ENCODE results near the gene TLR4. TPM values are rescaled to one million over a fixed set of nuclear protein-coding genes. Genes with fewer than 3 reads are reported as not detected.
A peak's percentile ranks its signal among the peaks of the same experiment; 100 is the strongest.

The TLR4 gene
- total and polyA plus RNA-seq, 2 experiments from 2014 or later: 5.1 to 11.9 TPM

DNA sequence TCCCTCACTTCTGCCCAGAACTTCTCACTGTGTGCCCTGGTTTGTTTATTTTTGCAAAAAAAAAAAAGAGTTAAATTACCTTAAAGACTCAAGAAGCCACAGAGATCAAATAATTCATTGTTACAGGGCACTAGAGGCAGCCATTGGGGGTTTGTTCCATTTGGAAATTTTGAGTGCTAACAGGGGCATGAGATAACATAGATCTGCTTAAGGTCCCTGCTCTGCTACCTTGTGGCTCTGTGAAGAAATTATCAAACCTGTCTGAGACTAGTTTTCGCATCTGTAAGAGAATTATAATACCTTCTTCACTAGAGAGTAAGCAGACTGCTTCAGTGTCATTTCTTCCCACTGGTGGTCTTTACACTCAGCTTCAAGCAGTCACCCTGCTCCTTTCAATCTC lies 394 bp downstream of the TLR4 start:
- in situ Hi-C loops (cut with MboI): no loop called here
- H3K4me1 ChIP-seq (ENCODE audit: insufficient read depth): peaks cover 24% of the 10 kb centered on the region
- H3F3A ChIP-seq (ENCODE audit: insufficient read depth): peaks cover 22% of the 10 kb centered on the region
- peak overlapping the region; percentile 82 for H3K9ac ChIP-seq
- peak overlapping the region; percentile 70 for H3K4me3 ChIP-seq
- no peaks in the 10 kb centered on the region for H3K79me2 ChIP-seq (ENCODE audit: insufficient read depth)
- H3K9me3 ChIP-seq (ENCODE audit: low read depth): no peaks in the 10 kb centered on the region
- H2AFZ ChIP-seq: peak overlapping the region; percentile 82
- H3K36me3 ChIP-seq (ENCODE audit: low read depth): peaks cover 4% of the 10 kb centered on the region; the same call in 1 of the 2 replicates
- H4K20me1 ChIP-seq (ENCODE audit: insufficient read depth): no peaks in the 10 kb centered on the region
- H3K27ac ChIP-seq: peak overlapping the region; percentile 85
- WGBS, 2 experiments (ENCODE audit: low coverage in 1 of 2, low lambda C conversion rate in 2 of 2, missing lambda C conversion rate in 2 of 2): 86 to 93% methylated on average over 1 of the region's 1 CpG
- no peaks in the 10 kb centered on the region for H3K27me3 ChIP-seq (replicated peaks; ENCODE audit: insufficient read depth)
- no peak for DNase-seq
- H3K9me2 ChIP-seq (ENCODE audit: insufficient read depth): no peaks in the 10 kb centered on the region
- H3K4me2 ChIP-seq (ENCODE audit: unreplicated experiment): peak overlapping the region; percentile 86
- TF ChIP-seq EZH2 (IDR thresholded peaks at IDR 0.05; ENCODE audit: insufficient read depth, poor library complexity, severe bottlenecking) (no peak), EZH2phosphoT487 (IDR thresholded peaks at IDR 0.05; ENCODE audit: insufficient read depth, low read depth) (no peak)

DNA sequence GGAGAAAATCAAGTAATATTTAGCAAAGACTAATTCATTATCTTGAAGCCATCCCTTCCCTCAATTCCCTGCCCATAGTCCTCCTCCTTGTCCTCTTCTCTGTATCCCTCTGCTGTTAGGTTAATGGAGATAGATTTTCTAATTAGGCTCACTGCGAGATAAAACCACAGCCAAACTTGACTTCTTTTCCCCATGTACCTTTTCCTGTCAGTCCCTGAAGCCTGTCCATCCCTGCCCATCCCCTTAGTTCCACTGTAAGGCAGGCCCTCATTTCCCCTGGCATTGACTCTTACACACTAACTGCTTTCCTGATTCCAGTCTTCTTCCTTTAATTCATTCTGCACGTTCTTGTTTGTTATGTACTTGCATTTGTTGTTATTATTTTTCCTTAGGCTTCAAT lies 1.2 kb downstream of the TLR4 start:
- Histone ChIP-seq H3K9ac (peak overlapping the region; percentile 82), H3K36me3 (ENCODE audit: low read depth) (peaks cover 4% of the 10 kb centered on the region; the same call in 1 of the 2 replicates), H3K27me3 (replicated peaks; ENCODE audit: insufficient read depth) (no peaks in the 10 kb centered on the region), H2AFZ (0 out of 2 replicates have a peak overlapping the region, but pooled peaks have one; percentile 82), H3K9me3 (ENCODE audit: low read depth) (no peaks in the 10 kb centered on the region), H3K4me2 (ENCODE audit: unreplicated experiment) (peak overlapping the region; percentile 86), H3K79me2 (ENCODE audit: insufficient read depth) (no peaks in the 10 kb centered on the region), H3K4me1 (ENCODE audit: insufficient read depth) (peaks cover 24% of the 10 kb centered on the region), H4K20me1 (ENCODE audit: insufficient read depth) (no peaks in the 10 kb centered on the region), H3F3A (ENCODE audit: insufficient read depth) (peaks cover 22% of the 10 kb centered on the region), H3K9me2 (ENCODE audit: insufficient read depth) (no peaks in the 10 kb centered on the region), H3K27ac (peak overlapping the region; percentile 85; the same call in 1 of the 2 replicates), H3K4me3 (peak overlapping the region; percentile 70)
- in situ Hi-C loops (cut with MboI): no loop called here
- 93 to 95% methylated on average over 2 of the region's 2 CpGs for WGBS, 2 experiments (ENCODE audit: low coverage in 1 of 2, low lambda C conversion rate in 2 of 2, missing lambda C conversion rate in 2 of 2)
- no peak for DNase-seq
- TF ChIP-seq EZH2phosphoT487 (IDR thresholded peaks at IDR 0.05; ENCODE audit: insufficient read depth, low read depth): no peak
- no peak for TF ChIP-seq EZH2 (IDR thresholded peaks at IDR 0.05; ENCODE audit: insufficient read depth, poor library complexity, severe bottlenecking)

DNA sequence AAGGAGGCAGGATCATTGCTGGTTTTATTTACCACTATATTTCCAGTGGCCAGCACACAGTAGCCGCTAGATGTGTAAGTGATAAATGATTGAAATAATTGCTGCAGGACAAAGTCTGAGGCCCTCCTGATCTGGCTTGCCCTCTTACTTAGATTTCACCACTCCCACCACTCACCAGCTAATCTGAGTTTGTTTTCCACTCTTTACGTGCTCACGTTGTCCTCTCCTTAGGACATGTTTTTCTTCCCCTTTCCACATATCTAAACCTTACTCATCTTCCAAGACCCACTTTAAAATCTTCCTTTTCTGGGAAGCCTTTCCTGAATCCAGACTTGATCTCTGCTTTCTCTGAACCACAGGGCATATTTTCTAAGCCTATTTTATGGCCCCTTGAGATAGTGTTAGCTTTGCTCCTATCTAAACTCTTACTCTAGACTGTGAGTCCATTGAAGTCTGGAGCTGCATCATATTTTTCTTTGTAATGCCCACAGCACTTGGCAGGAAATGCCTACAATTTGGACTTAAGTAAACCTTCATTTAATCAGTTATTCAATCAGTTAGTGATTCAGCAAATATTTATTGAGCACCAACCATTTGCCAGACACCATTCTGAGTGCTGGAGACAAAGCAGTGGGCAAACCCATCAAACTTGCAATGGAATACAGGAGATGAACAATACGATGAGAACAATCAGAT lies 2.4 kb downstream of the TLR4 start:
- peak overlapping the region; percentile 38; the same call in 1 of the 2 replicates for H3K4me3 ChIP-seq
- H3K27me3 ChIP-seq (replicated peaks; ENCODE audit: insufficient read depth): no peaks in the 10 kb centered on the region
- WGBS, 2 experiments (ENCODE audit: low coverage in 1 of 2, low lambda C conversion rate in 2 of 2, missing lambda C conversion rate in 2 of 2): 91 to 92% methylated on average over 4 of the region's 4 CpGs
- H3K4me2 ChIP-seq (ENCODE audit: unreplicated experiment): peak overlapping the region; percentile 61
- in situ Hi-C loops (cut with MboI): no loop called here
- H3K9ac ChIP-seq: no peak overlapping the region
- H3F3A ChIP-seq (ENCODE audit: insufficient read depth): peaks cover 22% of the 10 kb centered on the region
- no peaks in the 10 kb centered on the region for H3K9me2 ChIP-seq (ENCODE audit: insufficient read depth)
- H4K20me1 ChIP-seq (ENCODE audit: insufficient read depth): no peaks in the 10 kb centered on the region
- TF ChIP-seq EZH2 (IDR thresholded peaks at IDR 0.05; ENCODE audit: insufficient read depth, poor library complexity, severe bottlenecking): no peak
- no peak for TF ChIP-seq EZH2phosphoT487 (IDR thresholded peaks at IDR 0.05; ENCODE audit: insufficient read depth, low read depth)
- 0 out of 2 replicates have a peak overlapping the region, but pooled peaks have one; percentile 3 for H3K27ac ChIP-seq
- peak; percentile 33 for DNase-seq
- peaks cover 4% of the 10 kb centered on the region; the same call in 1 of the 2 replicates for H3K36me3 ChIP-seq (ENCODE audit: low read depth)
- no peaks in the 10 kb centered on the region for H3K79me2 ChIP-seq (ENCODE audit: insufficient read depth)
- H3K9me3 ChIP-seq (ENCODE audit: low read depth): no peaks in the 10 kb centered on the region
- H2AFZ ChIP-seq: no peak overlapping the region
- H3K4me1 ChIP-seq (ENCODE audit: insufficient read depth): peaks cover 24% of the 10 kb centered on the region

DNA sequence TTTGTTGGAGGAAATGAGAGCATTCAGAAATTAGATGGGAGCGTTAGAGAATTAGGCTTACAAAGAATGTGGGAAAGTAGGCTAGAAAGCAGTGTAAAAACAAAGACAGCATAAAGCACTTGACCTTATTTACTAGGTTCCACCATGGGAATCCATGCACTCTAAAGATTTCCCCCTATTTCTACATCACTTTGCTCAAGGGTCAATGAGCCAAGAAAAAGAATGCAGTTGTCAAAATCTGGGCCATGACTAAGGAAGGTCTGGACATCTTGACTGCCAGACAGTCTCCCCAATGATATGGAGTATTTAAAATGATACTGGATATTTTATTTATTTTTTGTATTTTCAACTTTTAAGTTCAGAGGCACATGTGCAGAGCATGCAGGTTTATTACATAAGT lies 3.4 kb downstream of the TLR4 start:
- peaks cover 14% of the 10 kb centered on the region; the same call in 1 of the 2 replicates for H3K36me3 ChIP-seq (ENCODE audit: low read depth)
- H3K4me2 ChIP-seq (ENCODE audit: unreplicated experiment): no peak overlapping the region
- in situ Hi-C loops (cut with MboI): no loop called here
- no peaks in the 10 kb centered on the region for H3K9me2 ChIP-seq (ENCODE audit: insufficient read depth)
- peaks cover 22% of the 10 kb centered on the region for H3F3A ChIP-seq (ENCODE audit: insufficient read depth)
- no peak overlapping the region for H3K4me3 ChIP-seq
- no peak for DNase-seq
- no peak overlapping the region for H2AFZ ChIP-seq
- no peaks in the 10 kb centered on the region for H3K79me2 ChIP-seq (ENCODE audit: insufficient read depth)
- TF ChIP-seq EZH2phosphoT487 (IDR thresholded peaks at IDR 0.05; ENCODE audit: insufficient read depth, low read depth) (no peak), EZH2 (IDR thresholded peaks at IDR 0.05; ENCODE audit: insufficient read depth, poor library complexity, severe bottlenecking) (no peak)
- no peaks in the 10 kb centered on the region for H4K20me1 ChIP-seq (ENCODE audit: insufficient read depth)
- H3K27ac ChIP-seq: no peak overlapping the region
- 94 to 96% methylated on average over 1 of the region's 1 CpG for WGBS, 2 experiments (ENCODE audit: low coverage in 1 of 2, low lambda C conversion rate in 2 of 2, missing lambda C conversion rate in 2 of 2)
- H3K4me1 ChIP-seq (ENCODE audit: insufficient read depth): peaks cover 24% of the 10 kb centered on the region
- H3K9ac ChIP-seq: no peak overlapping the region
- H3K27me3 ChIP-seq (replicated peaks; ENCODE audit: insufficient read depth): no peaks in the 10 kb centered on the region
- H3K9me3 ChIP-seq (ENCODE audit: low read depth): no peaks in the 10 kb centered on the region

All from GM23248 (cell line).